ENCODE measurements around the gene PARP8. TPM values are rescaled to one million over a fixed set of nuclear protein-coding genes. Genes with fewer than 3 reads are reported as not detected.
"Not testable (repeated sequence)": the region's sequence is repeated elsewhere in the genome, so short reads cannot be mapped to it uniquely, and the experiment has no call there.

Gene PARP8
- total RNA-seq, 1 experiment from 2014 or later, result 7.3 TPM

- DNase-seq (ENCODE audit: low read depth), result no peak
Measured at GRCh38 chr5:50768634-50769033, 102.2 kb downstream of the PARP8 start.

- DNase-seq (ENCODE audit: low read depth), result no peak
Measured at GRCh38 chr5:50770441-50770840, 104.0 kb downstream of the PARP8 start.

DNA sequence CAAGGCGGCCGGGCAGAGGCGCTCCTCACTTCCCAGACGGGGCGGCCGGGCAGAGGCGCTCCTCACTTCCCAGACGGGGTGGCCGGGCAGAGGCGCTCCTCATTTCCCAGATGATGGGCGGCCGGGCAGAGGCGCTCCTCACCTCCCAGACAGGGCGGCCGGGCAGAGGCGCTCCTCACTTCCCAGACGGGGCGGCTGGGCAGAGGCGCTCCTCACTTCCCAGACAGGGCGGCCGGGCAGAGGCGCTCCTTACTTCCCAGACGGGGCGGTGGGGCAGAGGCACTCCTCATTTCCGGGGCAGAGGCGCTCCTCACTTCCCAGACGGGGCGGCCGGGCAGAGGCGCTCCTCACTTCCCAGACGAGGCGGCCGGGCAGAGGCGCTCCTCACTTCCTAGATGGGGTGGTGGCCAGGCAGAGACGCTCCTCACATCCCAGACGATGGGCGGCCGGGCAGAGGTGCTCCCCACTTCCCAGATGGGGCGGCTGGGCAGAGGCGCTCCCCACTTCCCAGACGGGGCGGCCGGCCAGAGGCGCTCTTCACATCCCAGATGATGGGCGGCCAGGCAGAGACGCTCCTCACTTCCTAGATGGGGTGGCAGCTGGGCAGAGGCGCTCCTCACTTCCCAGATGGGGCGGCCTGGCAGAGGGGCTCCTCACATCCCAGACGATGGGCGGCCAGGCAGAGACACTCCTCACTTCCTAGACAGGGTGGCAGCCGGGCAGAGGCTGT is 108.2 kb downstream of the PARP8 start:
- DNase-seq (ENCODE audit: low read depth), result not testable (repeated sequence)

- peak; percentile 25 for DNase-seq (ENCODE audit: low read depth)
Measured at GRCh38 chr5:50786073-50786472, 119.6 kb downstream of the PARP8 start.

DNA sequence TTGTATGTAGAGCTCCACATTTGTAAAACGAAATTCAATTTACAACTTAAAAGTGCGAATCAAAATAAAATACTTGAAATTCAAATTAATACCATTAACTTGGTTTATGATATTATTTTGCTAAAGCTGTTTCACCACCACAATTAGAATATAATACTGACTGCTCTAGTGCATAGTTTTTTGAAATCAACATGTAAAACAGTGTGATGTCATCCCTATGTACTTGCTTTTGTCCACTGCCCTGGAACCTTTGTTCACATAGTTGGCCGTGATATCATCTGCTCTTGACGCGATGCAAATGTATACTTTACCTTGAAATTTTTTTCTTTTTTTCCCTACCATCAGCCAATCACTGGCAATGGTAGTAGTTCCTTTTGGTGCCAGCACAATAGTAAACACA is 125.4 kb downstream of the PARP8 start:
- no peak for DNase-seq (ENCODE audit: low read depth)

DNA sequence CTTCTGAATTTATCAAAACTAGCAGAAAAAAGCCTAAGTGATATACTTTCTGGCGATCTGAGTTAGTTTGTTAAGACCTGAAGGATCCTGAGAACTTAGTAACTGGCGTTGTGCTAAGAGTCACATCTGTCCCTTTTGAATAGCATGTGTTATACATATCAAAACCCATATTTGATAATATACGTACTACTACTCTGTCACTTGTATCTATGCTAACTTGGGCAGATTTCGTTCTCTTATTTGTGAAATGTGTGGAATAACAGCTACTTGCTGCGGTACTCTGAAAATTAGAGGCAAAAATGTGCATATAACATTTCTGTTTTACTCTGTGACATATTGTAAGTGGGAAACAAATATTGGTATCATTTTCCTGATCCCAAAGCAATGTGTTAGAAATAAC is 126.4 kb downstream of the PARP8 start:
- DNase-seq (ENCODE audit: low read depth), result no peak

- no peak for DNase-seq (ENCODE audit: low read depth)
Measured at GRCh38 chr5:50794812-50795211, 128.4 kb downstream of the PARP8 start.

DNA sequence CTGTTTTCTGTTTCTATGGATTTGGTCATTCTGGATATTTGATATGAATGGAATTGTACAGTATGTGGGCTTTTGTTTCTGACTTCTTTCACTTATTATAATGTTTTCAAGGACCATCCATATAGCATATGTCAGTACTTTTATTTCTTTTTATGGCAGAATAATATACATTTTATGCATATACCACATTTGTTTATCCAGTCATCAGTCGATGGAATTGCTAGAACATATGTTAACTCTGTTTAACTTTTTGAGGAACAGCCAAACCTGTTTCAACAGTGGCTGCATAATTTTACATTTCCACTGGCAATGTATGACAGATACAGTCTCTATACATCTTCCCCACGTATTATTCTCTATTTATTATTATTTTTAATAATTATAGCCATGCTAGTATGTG is 131.6 kb downstream of the PARP8 start:
- DNase-seq (ENCODE audit: low read depth), result no peak

DNA sequence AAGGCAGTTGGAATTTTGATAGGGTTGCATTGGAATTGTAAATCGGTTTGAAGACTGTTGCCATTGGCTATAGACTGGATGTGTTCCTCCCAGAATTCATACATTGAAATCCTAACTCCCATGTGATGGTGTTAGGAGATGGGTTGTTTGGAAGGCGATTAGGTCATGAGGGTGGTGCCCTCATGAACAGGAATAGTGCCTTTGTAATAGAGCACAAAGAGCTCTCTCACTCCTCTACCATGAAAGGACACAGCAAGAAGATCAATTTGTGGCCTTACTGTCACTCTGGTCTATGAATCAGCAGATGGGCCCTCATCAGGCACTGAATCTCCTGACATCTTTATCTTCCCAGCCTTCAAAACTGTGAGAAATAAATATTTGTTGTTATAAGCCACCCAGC is 133.2 kb downstream of the PARP8 start:
- no peak for DNase-seq (ENCODE audit: low read depth)

DNA sequence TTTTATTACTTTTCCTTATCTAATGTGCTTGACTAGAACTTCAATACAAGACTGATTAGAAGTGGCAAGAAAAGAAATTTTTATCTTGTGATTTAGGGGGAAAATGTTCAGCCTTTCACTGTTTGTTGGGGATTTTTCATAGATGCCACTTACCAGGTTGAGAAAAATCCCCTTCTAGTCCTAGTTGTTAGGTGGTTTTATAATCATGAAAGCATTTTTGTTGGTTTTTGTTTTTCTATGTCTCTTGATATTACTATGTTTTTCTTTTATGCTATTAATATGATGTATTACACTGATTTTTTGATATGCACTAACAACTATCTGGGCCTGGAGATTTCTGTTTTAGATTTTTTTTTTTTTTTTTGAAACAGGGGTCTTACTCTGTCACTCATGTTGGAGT is 134.0 kb downstream of the PARP8 start:
- DNase-seq (ENCODE audit: low read depth), result no peak

- peak; percentile 1 for DNase-seq (ENCODE audit: low read depth)
Measured at GRCh38 chr5:50807661-50808060, 141.2 kb downstream of the PARP8 start.

- DNase-seq (ENCODE audit: low read depth), result no peak
Measured at GRCh38 chr5:50808406-50808805, 142.0 kb downstream of the PARP8 start.

DNA sequence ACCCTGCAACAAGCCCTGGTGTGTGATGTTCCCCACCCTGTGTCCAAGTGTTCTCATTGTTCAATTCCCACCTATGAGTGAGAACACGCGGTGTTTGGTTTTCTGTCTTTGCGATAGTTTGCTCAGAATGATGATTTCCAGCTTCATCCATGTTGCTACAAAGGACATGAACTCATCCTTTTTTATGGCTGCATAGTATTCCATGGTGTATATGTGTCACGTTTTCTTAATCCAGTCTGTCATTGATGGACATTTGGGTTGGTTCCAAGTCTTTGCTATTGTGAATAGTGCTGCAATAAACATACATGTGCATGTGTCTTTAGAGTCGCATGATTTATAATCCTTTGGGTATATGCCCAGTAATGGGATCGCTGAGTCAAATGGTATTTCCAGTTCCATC is 145.3 kb downstream of the PARP8 start:
- DNase-seq (ENCODE audit: low read depth), result not testable (repeated sequence)

DNA sequence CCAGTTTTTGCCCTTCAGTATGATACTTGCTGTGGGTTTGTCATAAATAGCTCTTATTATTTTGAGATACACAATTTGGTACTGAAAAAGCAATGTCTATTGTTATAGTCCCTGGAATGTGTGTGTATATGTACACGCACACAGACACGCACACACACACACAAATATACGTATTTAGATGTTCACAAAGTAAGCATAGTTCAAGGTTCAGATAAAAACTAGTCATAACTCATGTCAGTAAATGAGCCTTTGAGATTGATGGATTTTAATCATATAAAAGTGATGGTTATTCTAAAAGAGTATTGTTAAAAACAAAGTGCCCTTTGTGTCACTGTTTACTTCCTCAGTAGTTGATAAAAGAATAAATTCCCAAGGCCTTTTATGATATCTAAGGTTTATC is 147.3 kb downstream of the PARP8 start:
- DNase-seq (ENCODE audit: low read depth), result no peak

- no peak for DNase-seq (ENCODE audit: low read depth)
Measured at GRCh38 chr5:50814556-50814955, 148.1 kb downstream of the PARP8 start.

GRCh38 chr5:50822046-50822445 is 155.6 kb downstream of the PARP8 start:
- DNase-seq (ENCODE audit: low read depth), result no peak

DNA sequence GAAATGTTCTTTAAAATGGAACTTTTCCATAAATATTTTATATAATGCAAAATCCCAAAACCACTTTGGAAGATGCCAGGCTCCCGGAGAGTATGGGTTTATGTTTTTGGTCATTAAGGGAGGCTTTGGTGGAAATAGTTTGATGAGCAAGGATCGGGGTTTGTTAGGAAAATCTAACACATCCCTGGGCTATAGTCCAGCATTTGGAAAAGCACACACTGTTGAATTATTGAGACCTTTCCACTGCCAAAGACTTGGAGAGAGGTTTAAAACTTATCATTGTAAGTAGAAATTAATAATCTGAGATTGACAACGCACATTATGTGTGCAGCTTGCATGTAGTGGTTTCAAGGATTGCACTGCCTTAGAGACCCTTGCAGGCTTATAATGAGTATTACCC is 156.3 kb downstream of the PARP8 start:
- DNase-seq (ENCODE audit: low read depth), result no peak

GRCh38 chr5:50823568-50823967 is 157.1 kb downstream of the PARP8 start:
- no peak for DNase-seq (ENCODE audit: low read depth)

DNA sequence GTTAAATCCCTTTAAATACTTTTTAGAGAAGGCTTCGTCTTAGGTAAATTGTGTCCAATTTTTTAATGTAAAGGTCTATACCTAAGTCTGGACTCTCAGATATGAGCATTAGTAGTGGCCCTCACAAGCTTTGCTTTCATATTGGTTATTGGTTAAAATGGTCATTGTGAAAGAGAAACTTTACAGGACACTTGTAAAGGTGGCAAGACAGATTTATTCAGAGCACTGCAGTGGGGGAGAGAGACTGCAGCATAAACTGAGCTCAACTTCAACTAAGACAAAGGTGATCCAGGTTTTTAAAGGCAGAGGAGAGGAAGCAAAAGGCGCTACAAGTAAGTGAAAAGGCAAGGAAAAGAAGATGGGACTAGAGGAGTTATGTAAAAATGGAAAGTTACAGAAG is 157.7 kb downstream of the PARP8 start:
- DNase-seq (ENCODE audit: low read depth), result no peak

DNA sequence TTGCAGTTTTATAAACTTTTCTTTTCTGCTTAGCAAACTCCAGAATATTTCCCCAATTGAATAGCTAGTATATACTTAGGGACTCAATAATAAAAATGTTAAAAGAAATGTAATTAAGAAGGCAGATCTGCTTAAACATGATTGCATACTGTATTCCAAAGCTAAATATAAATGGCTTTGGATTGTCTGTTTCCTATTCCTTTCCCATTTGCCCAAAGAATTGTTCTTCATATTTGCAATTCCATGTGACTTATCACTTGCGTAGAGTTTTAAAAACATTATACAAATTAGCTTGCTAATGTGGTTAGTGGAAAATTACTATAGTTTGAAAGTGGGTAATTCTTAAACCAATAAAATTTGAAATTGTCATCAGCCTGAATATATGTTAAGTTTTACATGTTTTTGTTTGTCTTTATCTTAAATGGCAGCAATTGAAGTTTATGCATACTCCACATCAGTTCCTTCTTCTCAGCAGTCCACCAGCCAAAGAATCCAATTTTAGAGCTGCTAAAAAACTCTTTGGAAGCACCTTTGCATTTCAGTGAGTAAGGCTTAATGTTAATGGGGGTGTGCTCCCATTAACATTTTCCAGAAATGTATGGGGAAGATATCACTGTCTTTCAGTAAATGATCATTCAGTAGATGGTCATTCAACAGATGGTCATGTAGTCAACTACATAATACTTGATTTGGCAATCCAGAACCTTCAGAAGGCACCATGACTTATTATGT is 161.2 kb downstream of the PARP8 start:
- no peak for DNase-seq (ENCODE audit: low read depth)

GRCh38 chr5:50829023-50829422 is 162.6 kb downstream of the PARP8 start:
- DNase-seq (ENCODE audit: low read depth), result no peak

DNA sequence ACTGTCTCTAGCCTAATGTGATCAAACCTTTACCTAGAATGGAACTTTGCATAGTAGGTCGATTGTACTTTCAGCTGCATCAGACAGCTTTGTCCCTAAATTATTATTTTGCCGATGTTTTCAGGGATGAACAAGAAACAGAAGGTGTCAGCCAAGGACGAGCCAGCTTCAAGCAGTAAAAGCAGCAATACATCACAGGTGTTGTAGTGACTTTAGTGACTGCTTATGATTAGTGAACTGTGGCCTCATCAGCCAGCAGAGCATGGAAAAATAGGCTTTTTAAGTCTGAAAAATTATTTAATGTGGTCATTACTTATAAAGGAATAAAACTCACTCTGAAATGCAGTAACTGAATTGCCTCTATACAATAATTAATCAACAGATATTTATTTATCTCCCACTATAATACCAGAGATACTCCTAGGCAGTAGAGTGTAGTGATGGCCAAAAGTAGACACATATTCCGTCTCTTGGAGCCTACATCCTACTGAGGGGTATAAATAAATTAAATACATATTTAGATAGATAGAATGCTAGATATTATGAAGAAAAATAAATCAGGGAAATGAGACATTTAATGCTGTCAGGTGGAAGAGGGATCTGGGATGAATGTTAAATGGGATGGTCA is 166.3 kb downstream of the PARP8 start:
- DNase-seq (ENCODE audit: low read depth), result no peak

DNA sequence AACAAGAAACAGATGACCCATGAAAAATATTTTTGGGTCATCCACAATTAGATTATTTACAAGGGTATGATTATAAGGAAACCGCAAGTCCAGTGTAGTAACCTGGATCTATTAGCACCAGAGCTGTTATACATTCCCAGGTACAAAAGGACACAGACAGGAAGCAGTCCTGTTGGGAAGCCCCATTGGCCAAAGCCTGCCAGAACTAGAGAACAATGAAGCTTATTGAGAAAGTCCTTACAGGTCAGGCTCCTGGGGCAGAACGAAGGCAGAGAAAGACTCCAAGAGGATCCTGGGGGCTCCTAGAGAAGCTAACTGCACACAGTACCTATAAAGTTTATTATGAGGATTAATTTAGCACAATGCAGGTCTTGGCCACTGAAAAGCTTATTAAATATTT is 169.9 kb downstream of the PARP8 start:
- DNase-seq (ENCODE audit: low read depth), result no peak

All from RPMI7951 (cell line).